ENCODE measurements around the gene HSF2BP. TPM values are rescaled to one million over a fixed set of nuclear protein-coding genes. Genes with fewer than 3 reads are reported as not detected.
"Not testable (repeated sequence)": the region's sequence is repeated elsewhere in the genome, so short reads cannot be mapped to it uniquely, and the experiment has no call there.

The HSF2BP gene
- total RNA-seq, 1 experiment from 2014 or later, result 4.6 TPM

DNA sequence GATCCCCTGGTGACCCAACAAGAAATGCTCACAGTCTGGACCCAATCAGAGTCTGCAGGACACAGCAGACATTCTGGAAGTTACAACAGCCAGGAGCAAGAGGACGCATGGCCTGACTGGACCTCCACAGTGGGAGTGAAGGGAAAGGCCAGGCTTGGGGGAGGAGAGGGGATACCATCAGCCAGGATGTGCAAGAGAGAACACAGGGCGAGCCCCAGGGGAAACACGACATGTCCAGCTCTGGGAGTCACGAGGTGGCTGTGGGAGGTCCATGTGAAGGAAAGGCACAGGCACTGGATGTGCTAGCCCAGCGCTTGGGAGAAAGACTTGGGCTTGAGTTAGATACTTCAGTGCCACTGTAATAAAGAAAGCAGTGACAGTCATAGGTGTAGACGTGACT, 87.3 kb downstream of the HSF2BP start:
- POLR2A ChIA-PET (ENCODE audit: unreplicated experiment), result no interaction called here

GRCh38 chr21:43570195-43570594, 89.1 kb downstream of the HSF2BP start:
- H3K4me1 ChIP-seq (replicated peaks; ENCODE audit: insufficient read depth); H3K79me2 ChIP-seq (ENCODE audit: low read depth); CTCF ChIA-PET; H3K36me3 ChIP-seq (ENCODE audit: low read depth); BruUV-seq (replicated peaks); H3K4me2 ChIP-seq; H2AFZ ChIP-seq; H3K27ac ChIP-seq; POLR2A ChIA-PET (ENCODE audit: unreplicated experiment); H3F3A ChIP-seq (ENCODE audit: insufficient read depth, low read depth); H3K4me3 ChIP-seq; H3K27me3 ChIP-seq (ENCODE audit: insufficient read depth, low read depth); intact Hi-C loops (cut with micrococcal nuclease; ENCODE audit: unreplicated experiment); DNase-seq; H4K20me1 ChIP-seq (ENCODE audit: insufficient read depth); H3K9me3 ChIP-seq (ENCODE audit: insufficient read depth, low read depth); H3K9me2 ChIP-seq (ENCODE audit: insufficient read depth): not testable (repeated sequence)

More for the DNA sequence above, 87.3 kb downstream of the HSF2BP start:
- BruUV-seq (replicated peaks), result no TSS peak
- Histone ChIP-seq H3K4me3 (no peak overlapping the region), H3K4me2 (no peak overlapping the region), H3K4me1 (replicated peaks; ENCODE audit: insufficient read depth) (no peaks in the 10 kb centered on the region), H3K79me2 (ENCODE audit: low read depth) (no peaks in the 10 kb centered on the region), H3K9me2 (ENCODE audit: insufficient read depth) (no peaks in the 10 kb centered on the region), H3K27me3 (ENCODE audit: insufficient read depth, low read depth) (no peaks in the 10 kb centered on the region), H3K27ac (no peak overlapping the region), H3K9me3 (ENCODE audit: insufficient read depth, low read depth) (no peaks in the 10 kb centered on the region), H3K36me3 (ENCODE audit: low read depth) (no peaks in the 10 kb centered on the region), H3F3A (ENCODE audit: insufficient read depth, low read depth) (no peaks in the 10 kb centered on the region), H4K20me1 (ENCODE audit: insufficient read depth) (no peaks in the 10 kb centered on the region), H2AFZ (no peak overlapping the region)
- CTCF ChIA-PET, result no interaction called here
- DNase-seq, result no peak
- intact Hi-C loops (cut with micrococcal nuclease; ENCODE audit: unreplicated experiment), result no loop called here
- TF ChIP-seq EZH2 (IDR thresholded peaks at IDR 0.05; ENCODE audit: low read depth), result no peak
- TF ChIP-seq, protein P1, sequence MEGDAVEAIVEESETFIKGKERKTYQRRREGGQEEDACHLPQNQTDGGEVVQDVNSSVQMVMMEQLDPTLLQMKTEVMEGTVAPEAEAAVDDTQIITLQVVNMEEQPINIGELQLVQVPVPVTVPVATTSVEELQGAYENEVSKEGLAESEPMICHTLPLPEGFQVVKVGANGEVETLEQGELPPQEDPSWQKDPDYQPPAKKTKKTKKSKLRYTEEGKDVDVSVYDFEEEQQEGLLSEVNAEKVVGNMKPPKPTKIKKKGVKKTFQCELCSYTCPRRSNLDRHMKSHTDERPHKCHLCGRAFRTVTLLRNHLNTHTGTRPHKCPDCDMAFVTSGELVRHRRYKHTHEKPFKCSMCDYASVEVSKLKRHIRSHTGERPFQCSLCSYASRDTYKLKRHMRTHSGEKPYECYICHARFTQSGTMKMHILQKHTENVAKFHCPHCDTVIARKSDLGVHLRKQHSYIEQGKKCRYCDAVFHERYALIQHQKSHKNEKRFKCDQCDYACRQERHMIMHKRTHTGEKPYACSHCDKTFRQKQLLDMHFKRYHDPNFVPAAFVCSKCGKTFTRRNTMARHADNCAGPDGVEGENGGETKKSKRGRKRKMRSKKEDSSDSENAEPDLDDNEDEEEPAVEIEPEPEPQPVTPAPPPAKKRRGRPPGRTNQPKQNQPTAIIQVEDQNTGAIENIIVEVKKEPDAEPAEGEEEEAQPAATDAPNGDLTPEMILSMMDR (conservative IDR thresholded peaks at IDR 0.05), result no peak

DNA sequence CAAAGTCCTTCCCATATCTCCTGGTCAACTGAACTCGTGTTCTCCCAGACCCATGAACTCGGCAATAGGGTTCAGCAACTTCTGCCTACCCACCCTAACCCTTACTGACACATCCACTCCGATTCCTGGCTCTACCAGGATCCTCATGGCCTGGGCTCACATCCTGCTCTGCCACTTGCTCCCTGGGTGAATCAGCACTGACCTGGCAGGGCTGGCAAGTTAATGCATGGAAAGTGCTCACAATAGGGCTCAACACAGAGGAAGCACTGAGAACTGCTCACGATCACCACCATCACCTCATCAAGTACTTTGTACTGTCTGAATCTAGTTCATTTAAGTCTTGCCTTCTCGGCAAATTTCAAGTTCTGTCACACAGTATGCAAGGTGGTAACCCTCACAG, 96.8 kb downstream of the HSF2BP start:
- H3K9me3 ChIP-seq (ENCODE audit: insufficient read depth, low read depth); H3K27ac ChIP-seq; BruUV-seq (replicated peaks); H4K20me1 ChIP-seq (ENCODE audit: insufficient read depth); H3K4me2 ChIP-seq; H3F3A ChIP-seq (ENCODE audit: insufficient read depth, low read depth); H3K36me3 ChIP-seq (ENCODE audit: low read depth); H3K4me3 ChIP-seq; POLR2A ChIA-PET (ENCODE audit: unreplicated experiment); H2AFZ ChIP-seq; H3K9me2 ChIP-seq (ENCODE audit: insufficient read depth); H3K4me1 ChIP-seq (replicated peaks; ENCODE audit: insufficient read depth); H3K79me2 ChIP-seq (ENCODE audit: low read depth); H3K27me3 ChIP-seq (ENCODE audit: insufficient read depth, low read depth); DNase-seq; CTCF ChIA-PET; intact Hi-C loops (cut with micrococcal nuclease; ENCODE audit: unreplicated experiment): not testable (repeated sequence)

DNA sequence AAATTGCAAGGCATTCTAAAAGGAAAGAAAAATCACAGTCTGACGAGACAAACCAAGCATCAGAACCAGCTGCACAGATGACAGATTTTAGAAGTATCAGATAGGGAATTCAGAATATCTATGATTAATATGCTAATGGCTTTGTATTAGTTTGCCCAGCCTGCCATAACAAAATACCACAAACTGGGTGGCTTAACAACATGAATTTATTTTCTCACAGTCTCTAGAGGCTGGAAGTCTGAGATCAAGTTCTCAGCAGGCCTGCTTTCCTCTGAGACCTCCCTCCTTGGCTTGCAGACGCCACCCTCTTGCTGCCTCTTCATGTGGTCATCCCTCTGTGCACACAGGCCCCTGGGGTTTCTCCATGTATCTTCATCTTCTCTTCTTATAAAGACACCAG, 118.7 kb downstream of the HSF2BP start:
- H3K79me2 ChIP-seq (ENCODE audit: low read depth); H4K20me1 ChIP-seq (ENCODE audit: insufficient read depth); H3K9me3 ChIP-seq (ENCODE audit: insufficient read depth, low read depth); H3F3A ChIP-seq (ENCODE audit: insufficient read depth, low read depth); H3K27ac ChIP-seq; H3K4me1 ChIP-seq (replicated peaks; ENCODE audit: insufficient read depth); H3K9me2 ChIP-seq (ENCODE audit: insufficient read depth); CTCF ChIA-PET; H3K4me3 ChIP-seq; H3K27me3 ChIP-seq (ENCODE audit: insufficient read depth, low read depth); H3K36me3 ChIP-seq (ENCODE audit: low read depth); POLR2A ChIA-PET (ENCODE audit: unreplicated experiment); intact Hi-C loops (cut with micrococcal nuclease; ENCODE audit: unreplicated experiment); DNase-seq; H2AFZ ChIP-seq; BruUV-seq (replicated peaks); H3K4me2 ChIP-seq: not testable (repeated sequence)

DNA sequence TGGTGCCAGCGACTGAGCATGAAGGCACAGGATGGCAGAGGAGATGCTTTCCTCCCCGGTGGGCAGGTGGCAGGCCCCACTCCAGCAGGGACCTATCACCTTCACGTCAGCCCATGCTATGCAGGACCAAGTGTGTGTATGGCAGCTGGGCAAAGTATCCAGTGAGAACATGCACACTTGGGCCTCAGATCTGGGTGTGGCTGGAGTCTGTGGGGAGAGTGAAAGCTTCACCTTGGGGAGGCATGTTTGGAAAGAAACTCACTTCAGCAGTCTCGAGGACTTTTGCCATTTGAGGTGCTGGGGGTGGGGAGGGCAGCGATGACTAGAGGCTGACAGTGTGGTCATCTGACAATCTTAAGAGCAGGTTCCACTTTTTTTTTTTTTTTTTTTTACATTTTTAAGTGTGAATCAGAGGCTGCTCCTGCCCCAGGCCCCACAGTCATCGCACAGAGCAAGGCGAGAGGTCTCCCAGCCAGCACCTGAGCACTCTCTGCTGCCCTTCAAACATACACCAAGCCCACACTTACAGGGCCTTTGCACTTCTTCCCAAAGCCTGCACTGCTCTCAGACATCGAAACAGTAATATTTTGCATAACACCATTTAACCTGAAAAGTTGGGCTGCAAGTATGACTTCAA, 136.7 kb downstream of the HSF2BP start:
- H3K27me3 ChIP-seq (ENCODE audit: insufficient read depth, low read depth); BruUV-seq (replicated peaks); POLR2A ChIA-PET (ENCODE audit: unreplicated experiment): not testable (repeated sequence)

GRCh38 chr21:43517701-43518100, 141.6 kb downstream of the HSF2BP start:
- H3K36me3 ChIP-seq (ENCODE audit: low read depth); H4K20me1 ChIP-seq (ENCODE audit: insufficient read depth); H3K27ac ChIP-seq; H3K9me3 ChIP-seq (ENCODE audit: insufficient read depth, low read depth); H2AFZ ChIP-seq; H3K4me3 ChIP-seq; POLR2A ChIA-PET (ENCODE audit: unreplicated experiment); CTCF ChIA-PET; H3K9me2 ChIP-seq (ENCODE audit: insufficient read depth); H3K79me2 ChIP-seq (ENCODE audit: low read depth); H3F3A ChIP-seq (ENCODE audit: insufficient read depth, low read depth); DNase-seq; H3K4me1 ChIP-seq (replicated peaks; ENCODE audit: insufficient read depth); H3K4me2 ChIP-seq; BruUV-seq (replicated peaks); H3K27me3 ChIP-seq (ENCODE audit: insufficient read depth, low read depth); intact Hi-C loops (cut with micrococcal nuclease; ENCODE audit: unreplicated experiment): not testable (repeated sequence)

More for the DNA sequence above, 136.7 kb downstream of the HSF2BP start:
- H3K9me2 ChIP-seq (ENCODE audit: insufficient read depth); H4K20me1 ChIP-seq (ENCODE audit: insufficient read depth); H3K36me3 ChIP-seq (ENCODE audit: low read depth); H3K27ac ChIP-seq; H3K9me3 ChIP-seq (ENCODE audit: insufficient read depth, low read depth); H3K79me2 ChIP-seq (ENCODE audit: low read depth); H3K4me1 ChIP-seq (replicated peaks; ENCODE audit: insufficient read depth); H2AFZ ChIP-seq; H3F3A ChIP-seq (ENCODE audit: insufficient read depth, low read depth); intact Hi-C loops (cut with micrococcal nuclease; ENCODE audit: unreplicated experiment); H3K4me2 ChIP-seq; CTCF ChIA-PET; DNase-seq; H3K4me3 ChIP-seq: not testable (repeated sequence)

Measured in PC-9 (cell line).